SW 1271 (cell line): Measurements from ENCODE around the gene KCTD20.
"Not testable (repeated sequence)": the region's sequence is repeated elsewhere in the genome, so short reads cannot be mapped to it uniquely, and the experiment has no call there.

Experiments
- DNase-seq, 2 experiments: peaks; one replicate each; lab custom pipeline; 2025; lab: John Stamatoyannopoulos, UW

Gene KCTD20

DNA sequence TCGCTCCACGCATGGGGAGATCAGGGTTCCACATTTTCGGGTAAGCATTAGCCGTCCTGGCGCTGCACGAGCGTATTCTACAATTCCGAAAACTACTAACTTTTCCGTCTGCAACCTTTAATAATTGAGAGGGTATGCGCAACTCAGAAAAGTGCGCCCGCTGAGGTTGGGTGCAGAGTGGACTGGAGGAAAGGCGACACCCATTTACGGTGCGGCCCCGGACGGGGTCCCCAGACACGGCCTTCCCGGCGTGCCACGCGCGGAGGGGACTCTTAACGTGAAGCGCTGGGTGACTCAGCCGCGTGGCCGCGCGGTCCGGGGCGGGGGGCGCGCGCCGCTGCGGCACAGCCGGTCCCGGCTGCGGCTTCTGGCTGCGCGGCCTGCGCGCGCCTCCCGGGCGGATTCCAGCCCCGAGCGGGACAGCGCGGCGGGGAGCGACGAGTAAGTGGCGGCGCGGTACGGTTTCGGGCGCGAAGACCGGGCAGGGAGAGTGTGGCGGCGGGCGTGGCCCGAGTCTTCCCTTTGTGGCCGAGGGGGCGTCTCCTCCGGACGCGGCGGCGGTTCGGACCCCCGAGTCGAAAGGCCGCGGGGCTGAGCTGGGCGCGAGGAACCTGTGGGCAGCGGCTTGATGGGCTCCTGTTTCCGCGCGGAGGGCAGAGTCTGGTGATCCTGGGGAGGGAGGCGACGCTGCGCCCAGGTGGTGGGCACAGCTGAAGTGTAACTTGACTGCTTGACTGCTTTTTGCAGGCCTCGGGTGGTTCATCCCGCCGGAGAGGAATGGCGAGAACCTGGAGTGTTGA lies at the start of gene KCTD20, which contains the start of gene PXT1:
TSS of gene KCTD20 (plus strand) at position 330 of the 800 bp plus-strand sequence. CDS start 27,098 bp downstream, outside the sequence.
TSS of gene PXT1 (minus strand) at position 184 of the 800 bp plus-strand sequence. CDS start 16,772 bp downstream, outside the sequence.
- peak; percentile 67 to 75 for DNase-seq

DNA sequence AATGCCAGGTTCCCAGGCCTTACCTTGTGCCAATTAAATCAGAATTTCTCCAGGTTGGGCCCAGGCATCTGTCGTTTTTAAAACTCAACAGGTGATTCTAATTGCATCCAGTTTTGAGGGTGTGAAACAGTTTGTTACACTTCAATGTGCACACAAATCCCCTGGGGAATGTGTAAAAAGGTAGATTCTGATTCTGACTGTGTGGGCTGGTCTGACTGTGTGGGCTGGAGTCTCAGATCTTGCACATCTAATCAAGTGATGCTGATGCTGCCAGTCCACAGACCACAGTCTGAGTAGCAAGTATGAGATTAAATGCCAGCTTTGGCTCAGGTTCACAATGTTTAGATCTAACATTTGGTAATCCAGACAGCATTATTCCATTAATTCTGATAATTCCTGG lies 42.8 kb upstream of the KCTD20 start:
- DNase-seq = no peak

DNA sequence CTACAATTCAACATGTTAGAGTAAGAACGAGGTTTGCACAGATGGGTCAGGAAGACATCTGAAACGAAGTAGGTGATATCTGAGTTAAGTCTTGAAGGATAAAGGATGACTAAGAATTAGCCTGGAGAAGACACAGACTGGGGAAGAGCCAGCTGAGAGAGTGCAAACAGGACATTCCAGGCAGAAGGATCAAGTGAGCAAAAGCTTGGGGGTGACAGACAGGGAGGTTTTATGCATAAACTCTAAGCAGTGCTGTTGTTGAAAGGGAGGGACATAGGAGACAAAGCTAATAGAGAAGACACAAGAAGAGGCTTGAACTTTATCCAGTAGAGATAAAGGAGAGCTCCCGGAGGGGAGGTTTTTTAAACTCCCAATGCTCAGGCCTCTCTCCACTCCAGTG lies 40.3 kb upstream of the KCTD20 start:
- no peak for DNase-seq

- no peak for DNase-seq
Measured at GRCh38 chr6:36404164-36404563, 38.6 kb upstream of the KCTD20 start.

DNA sequence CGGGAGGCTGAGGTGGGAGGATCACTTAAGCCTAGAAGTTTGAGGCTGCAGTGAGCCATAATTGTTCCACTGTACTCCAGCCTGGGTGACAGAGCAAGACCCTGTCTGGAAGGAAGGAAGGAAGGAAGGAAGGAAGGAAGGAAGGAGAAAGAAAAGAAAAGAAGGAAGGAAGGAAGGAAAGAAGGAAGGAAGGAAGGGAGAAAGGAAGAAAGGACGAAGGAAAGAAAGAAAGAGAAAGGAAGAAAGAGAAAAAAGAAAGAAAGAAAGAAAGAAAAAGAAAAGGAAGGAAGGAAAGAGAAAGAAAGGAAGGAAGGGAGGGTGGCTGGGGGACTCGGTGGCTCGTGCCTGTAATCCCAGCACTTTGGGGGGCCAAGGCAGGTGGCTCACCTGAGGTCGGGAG lies 33.1 kb upstream of the KCTD20 start:
- DNase-seq = not testable (repeated sequence)

DNA sequence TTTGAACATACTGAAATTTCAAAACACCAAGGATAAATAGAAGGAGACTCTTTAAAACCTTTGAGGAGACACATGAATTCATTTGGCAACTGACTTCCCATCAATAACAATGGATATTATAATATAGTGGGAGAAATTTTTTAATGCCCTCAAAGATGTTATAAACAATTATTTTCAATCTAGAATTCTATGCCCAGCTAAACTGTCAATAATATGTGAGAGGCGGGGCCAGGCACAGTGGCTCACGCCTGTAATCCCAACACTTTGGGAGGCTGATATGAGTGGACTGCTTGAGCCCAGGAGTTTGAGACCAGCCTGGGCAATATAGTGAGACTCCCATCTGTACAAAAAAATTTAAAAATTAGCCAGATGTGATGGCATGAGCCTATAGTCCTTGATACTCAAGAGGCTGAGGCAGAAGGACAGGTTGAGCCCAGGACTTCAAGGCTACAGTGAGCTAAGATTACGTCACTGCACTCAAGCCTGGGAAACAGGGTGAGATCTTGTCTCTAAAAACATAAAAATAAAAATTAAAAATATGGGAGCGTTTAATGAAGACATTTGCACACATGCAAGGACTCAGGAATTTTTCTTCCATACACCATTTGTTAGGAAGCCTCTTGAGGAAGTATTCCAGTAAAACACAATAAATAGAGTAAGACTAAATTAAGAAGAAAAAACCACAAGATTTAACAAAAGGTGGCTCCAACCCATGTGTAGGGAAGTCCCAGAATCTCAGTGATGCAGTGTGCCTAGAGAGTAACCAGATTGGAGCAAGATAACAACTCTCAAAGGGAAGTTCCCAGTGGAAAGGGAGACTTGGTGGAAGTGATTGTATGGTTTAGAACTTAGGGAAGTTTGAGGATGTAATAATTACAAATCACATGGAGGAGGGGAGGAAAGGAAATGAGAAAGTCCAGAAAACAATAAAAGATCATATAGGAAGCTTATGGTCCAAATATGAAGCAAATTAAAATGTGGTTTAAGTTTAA lies 29.0 kb upstream of the KCTD20 start:
- DNase-seq = no peak

- DNase-seq = peak in 1 of 2 experiments; percentile 12
Measured at GRCh38 chr6:36414481-36414880, 28.3 kb upstream of the KCTD20 start.

DNA sequence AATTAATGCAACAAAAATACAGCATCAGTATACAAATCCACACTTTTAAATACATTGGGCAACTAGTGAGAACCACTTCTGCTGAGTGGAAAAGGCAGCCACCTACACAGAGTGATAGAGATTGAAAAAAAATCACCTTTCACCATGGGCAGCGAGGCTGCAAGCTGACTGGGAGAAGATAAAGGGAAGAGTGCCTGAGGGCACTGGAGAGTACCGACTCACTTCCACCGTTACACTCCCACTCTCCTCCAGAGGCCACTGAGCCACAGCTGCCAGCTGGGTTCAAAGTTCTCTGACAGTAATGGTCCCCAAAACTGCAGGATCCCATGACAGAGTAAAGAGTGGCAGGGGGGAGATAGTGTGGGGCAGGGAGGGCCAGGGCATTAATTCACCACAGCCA lies 24.2 kb upstream of the KCTD20 start:
- no peak for DNase-seq

DNA sequence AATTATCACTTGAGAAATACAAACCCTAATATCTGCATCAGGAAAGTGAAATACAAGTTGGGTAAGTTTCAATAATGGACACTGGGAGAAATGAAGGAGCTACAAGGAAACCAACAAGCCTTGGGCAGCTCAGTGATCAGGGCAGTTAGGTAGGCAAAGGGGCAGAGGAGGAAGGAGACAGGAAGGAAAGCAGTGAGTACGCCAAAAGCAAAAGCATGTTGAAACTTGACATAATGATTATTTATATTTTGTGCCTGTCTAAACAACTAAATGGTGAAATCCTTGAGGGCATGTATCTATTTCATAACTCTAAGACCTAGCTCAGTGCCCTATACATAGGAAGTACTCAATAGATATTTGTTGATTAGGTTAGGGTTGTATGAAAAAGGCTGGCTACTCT lies 23.5 kb upstream of the KCTD20 start:
- no peak for DNase-seq

DNA sequence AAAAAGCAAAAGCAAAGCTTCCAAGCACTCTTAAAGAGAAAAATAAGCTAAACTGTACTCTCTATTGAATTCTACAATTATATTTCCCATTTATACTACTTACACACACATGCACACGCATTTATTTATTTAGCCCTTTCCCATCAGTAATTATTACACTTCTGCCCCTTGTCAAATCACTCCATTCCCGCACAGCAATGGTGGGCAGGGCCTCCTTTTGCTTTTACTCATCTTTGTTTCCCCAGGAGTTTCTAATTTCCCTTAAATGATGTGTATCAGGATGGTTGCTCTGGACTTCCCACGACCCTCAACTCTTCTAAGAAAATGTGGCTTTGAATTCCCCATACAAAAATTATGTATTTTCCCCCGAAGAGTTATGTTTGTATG lies 20.1 kb upstream of the KCTD20 start:
- no peak for DNase-seq

DNA sequence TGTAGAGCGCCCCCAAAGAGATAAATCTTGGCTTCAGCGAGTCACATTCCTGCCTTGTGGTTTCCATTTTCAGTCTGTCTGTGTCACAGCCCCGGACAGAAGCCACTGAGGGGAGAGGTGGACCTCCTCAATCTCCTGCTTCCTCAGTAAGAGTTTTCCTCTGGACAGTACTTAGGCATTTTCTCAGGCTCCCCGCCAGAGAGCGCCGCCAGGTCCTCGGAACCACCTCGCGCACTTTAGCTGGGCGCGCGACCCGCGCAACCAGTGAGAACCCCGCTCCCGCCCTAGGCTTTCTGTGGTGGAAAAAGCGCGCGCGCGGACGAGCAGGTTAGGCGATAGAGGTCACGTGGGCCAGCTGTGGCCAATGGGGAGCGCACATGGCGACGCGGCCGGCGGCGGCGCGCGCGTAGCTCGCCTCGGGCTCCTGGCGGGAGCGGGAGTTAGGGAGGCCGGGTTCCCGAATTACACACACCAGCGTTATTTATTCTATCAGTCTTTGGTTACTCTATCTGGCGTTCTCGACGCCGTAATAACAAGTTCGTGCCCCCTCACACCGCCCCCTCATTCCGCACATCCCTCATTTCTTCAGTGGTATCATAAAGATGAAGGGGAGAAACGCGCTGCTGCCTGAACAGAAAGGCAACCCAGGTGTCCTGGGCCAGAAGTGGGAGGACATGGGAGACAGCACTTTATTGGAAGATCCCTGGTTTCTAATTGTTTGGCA lies 19.5 kb upstream of the KCTD20 start:
- DNase-seq = peak; percentile 93 to 98

GRCh38 chr6:36426622-36427021 lies 16.2 kb upstream of the KCTD20 start:
- no peak for DNase-seq

- DNase-seq = no peak
Measured at GRCh38 chr6:36428911-36429310, 13.9 kb upstream of the KCTD20 start.

DNA sequence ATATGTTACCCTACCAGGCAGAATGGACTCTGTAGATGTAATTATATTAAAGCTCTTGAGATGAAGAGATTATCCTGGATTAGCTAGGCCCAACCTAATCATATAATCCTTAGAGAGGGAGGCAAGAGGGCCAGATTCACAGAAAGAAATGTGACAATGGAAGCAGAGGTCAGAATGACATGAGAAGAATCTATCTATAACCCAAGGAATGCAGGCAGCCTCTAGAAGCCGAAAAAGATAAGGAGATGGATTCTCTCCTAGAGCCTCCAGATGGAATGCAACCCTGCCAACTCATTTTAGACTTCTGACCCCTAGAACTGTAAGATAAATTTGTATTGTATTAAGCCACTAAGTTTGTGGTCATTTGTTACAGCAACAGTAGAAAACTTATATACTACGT lies 12.4 kb upstream of the KCTD20 start:
- no peak for DNase-seq

GRCh38 chr6:36431197-36431596 lies 11.6 kb upstream of the KCTD20 start:
- DNase-seq = no peak

- peak in 1 of 2 experiments; percentile 29 for DNase-seq
Measured at GRCh38 chr6:36432151-36432671, 10.6 kb upstream of the KCTD20 start.

DNA sequence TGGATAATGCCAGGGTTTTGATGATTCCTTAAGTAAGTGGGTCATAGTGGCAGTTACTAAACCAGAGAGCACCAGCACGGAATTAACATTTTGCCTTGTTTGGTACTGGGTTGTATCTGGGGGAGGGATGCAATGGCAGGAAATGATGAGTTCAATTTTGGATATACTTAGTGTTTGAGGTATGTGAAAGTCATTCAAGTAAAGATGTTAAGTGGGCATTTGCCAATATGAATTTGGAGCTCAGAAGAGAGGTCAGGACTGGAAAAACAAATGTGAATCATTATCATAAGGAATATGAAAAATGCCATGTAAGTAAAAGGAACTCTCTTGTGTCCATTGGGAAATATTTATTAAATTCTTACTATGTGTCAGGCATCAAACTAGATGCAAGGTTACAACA lies 6.3 kb upstream of the KCTD20 start:
- no peak for DNase-seq

DNA sequence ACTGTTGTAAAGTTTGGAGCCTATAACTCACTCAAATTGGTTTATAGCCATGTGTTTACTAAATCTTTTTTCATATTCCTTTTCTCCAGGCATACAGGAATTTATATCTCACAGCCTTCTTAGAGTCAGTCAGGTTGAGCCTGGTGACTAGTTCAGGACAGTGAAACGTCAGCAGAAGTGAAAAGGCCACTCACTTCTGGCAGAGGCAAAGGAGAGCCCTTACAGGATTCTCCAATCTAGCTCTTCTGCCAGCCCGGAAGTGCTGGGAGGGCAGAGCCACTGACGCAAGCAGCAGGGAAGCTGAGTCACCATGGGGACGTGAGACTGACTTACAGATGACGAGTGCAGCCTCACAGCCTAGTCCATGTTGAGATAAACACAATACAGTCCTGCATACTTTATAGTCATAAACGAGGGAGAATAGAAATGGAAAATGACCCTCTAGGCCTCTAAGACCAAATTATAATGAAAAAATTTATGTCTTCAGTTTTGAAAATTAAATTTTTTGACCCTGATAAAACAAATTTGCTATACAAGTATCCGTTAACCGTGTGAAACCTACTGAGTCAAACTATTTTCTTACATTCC lies 1.4 kb upstream of the KCTD20 start:
- peak; percentile 96 to 99 for DNase-seq

DNA sequence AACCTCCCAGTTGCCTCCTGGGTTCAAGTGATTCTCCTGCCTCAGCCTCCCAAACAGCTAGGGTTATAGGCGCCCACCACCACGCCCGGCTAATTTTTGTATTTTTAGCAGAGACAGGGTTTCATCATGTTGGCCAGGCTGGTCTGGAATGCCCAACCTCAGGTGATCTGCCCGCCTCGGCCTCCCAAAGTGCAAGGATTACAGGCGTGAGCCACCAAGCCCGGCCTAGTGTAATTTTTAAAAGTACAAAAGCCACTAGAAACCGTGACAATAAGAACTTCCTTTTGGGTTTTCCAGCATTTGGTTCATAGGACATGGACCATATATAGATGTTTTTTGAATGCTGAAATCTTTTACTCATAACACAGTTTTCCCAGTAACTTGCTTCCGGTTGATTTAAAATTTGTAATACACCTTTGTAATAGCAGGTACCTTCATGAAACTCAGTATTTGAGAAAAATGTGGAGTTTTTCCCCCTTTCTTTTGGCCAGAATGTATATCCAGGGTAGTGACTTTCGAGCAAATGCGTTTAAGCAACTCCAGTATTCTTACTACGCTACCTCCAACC lies 613 bp upstream of the KCTD20 start:
- DNase-seq = no peak

DNA sequence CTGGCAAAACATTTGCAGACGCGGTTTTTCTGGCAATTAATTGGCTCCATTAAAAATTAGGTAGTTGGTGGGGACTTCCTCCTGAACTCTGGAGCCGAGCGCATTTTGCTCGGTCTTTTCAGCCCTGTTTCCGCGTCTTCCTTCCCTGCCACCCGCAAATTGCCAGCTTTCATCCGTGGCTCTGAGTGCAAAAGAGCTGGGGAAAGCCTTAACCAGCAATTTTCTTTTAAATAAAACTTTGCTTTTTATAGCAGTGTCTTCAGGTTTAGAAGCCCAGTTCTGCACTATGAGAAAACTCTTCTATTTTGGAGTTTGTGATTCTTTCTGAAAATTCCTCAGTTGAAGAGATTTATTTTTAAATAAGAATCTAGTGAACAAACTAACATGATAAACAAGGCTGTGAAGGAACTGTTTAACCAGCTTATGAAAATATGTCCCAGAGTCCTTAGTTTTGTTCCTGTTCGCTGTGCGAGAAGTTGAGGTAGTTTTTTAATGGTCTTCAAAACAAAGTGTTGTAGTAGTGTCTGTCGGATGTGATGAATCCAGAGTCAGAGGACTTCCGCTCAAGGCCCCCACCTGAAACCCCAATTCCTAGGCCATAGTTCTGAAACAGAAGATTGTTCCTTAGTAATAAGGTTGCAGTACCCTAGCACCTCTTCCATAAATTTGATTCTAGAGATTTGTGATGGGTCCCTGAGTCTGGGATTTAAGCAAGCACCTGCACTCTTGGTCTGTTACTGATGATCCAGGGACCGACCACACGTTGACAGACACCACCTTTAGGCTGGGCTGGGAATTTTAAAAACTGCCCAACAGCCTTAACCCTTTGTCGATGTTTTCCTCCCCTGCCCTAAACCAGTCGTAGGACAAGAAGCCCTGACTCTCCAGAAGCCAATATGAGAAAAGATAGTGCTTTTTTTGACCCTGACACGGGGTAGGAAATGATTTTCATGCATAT lies 950 bp downstream of the KCTD20 start:
- peak in 1 of 2 experiments; percentile 52 for DNase-seq
